H1 (cell line): ENCODE measurements around the gene GNAS. TPM values are rescaled to one million over a fixed set of nuclear protein-coding genes. Genes with fewer than 3 reads are reported as not detected.
A peak's percentile ranks its signal among the peaks of the same experiment; 100 is the strongest.

Experiments used
- CTCF ChIA-PET: fragments of 300-600 bp; sonication (Branson Sonifier 250); formaldehyde crosslinking; loops from one replicate; lab custom pipeline; 2021; ENCODE audit not compliant: partially characterized antibody; lab: Charles Lee
- POLR2A ChIA-PET: fragments of 300-600 bp; sonication (Branson Sonifier 250); formaldehyde crosslinking; loops from one replicate; lab custom pipeline; 2021; ENCODE audit warnings: inconsistent platforms; ENCODE audit not compliant: partially characterized antibody; lab: Charles Lee
- DNase-seq, 2 experiments: peaks; one replicate each; pipeline versions ENCODE4 v3.0.0 to v3.0.0-alpha.2; 2010 to 2022; ENCODE audit warnings: low spot score in 2 of 2, low read depth in 1 of 2, mixed read lengths in 1 of 2
- FAIRE-seq: peaks from 2 replicates; lab custom pipeline; 2011; peaks lifted over from hg19 to GRCh38; lab: Jason Lieb, UNC
- H2AFZ ChIP-seq: 2 replicates; pipeline ENCODE4 v1.8.1; 2012; ENCODE audit warnings: low read length, inconsistent platforms
- H2AK5ac ChIP-seq: 2 replicates; pipeline ENCODE4 v1.6.1; 2013; ENCODE audit warnings: low read depth, low read length
- H2BK120ac ChIP-seq: replicated peaks from 2 replicates; pipeline ENCODE3; 2013; ENCODE audit warnings: low read depth, low read length, inconsistent platforms
- H2BK12ac ChIP-seq: 2 replicates; pipeline ENCODE4 v1.6.1; 2013; ENCODE audit warnings: low read depth, low read length
- H2BK15ac ChIP-seq: 2 replicates; pipeline ENCODE4 v1.6.1; 2013; ENCODE audit warnings: low read length
- H2BK20ac ChIP-seq: 2 replicates; pipeline ENCODE4 v1.6.1; 2013; ENCODE audit warnings: low read length
- H2BK5ac ChIP-seq: 2 replicates; pipeline ENCODE4 v1.6.1; 2013; ENCODE audit warnings: low read depth, low read length
- H3K14ac ChIP-seq: 2 replicates; pipeline ENCODE4 v1.6.1; 2013; ENCODE audit warnings: inconsistent platforms; ENCODE audit not compliant: insufficient read length
- H3K18ac ChIP-seq: 2 replicates; pipeline ENCODE4 v1.6.1; 2013; ENCODE audit warnings: low read length; ENCODE audit errors: extremely low read depth
- H3K23ac ChIP-seq: 2 replicates; pipeline ENCODE4 v1.6.1; 2013; ENCODE audit warnings: inconsistent platforms; ENCODE audit not compliant: insufficient read length
- H3K23me2 ChIP-seq: 2 replicates; pipeline ENCODE4 v1.6.1; 2013; ENCODE audit warnings: low read depth, low read length
- H3K27ac ChIP-seq: 2 replicates; pipeline ENCODE4 v1.6.1; 2011; ENCODE audit warnings: low read depth, low read length, inconsistent platforms
- H3K27me3 ChIP-seq, 4 experiments: replicated peaks in 1 of 4; 1 replicate in 1 of 4; 2 replicates in 3 of 4; pipeline versions ENCODE4 v1.6.1 to v1.8.1; 2011 to 2013; ENCODE audit warnings: low read length in 3 of 4, mild to moderate bottlenecking in 3 of 4, inconsistent platforms in 2 of 4, mixed read lengths in 2 of 4, moderate library complexity in 1 of 4; ENCODE audit not compliant: control insufficient read depth in 3 of 4, insufficient read depth in 3 of 4; ENCODE audit errors: extremely low read depth in 1 of 4
- H3K36me3 ChIP-seq, 4 experiments: 2 replicates each; pipeline versions ENCODE4 v1.6.1 to v1.8.1; 2011 to 2013; ENCODE audit warnings: mild to moderate bottlenecking in 4 of 4, low read length in 3 of 4, moderate library complexity in 2 of 4, control low read depth in 1 of 4, inconsistent platforms in 1 of 4; ENCODE audit not compliant: insufficient read depth in 4 of 4, control insufficient read depth in 2 of 4
- H3K4ac ChIP-seq: replicated peaks from 2 replicates; pipeline ENCODE3; 2013; ENCODE audit warnings: low read length, low read depth, mixed read lengths, inconsistent platforms; ENCODE audit not compliant: insufficient read length
- H3K4me1 ChIP-seq, 4 experiments: replicated peaks in 1 of 4; 1 replicate in 1 of 4; 2 replicates in 3 of 4; pipeline versions ENCODE4 v1.6.1 to v1.8.1; 2011 to 2013; ENCODE audit warnings: low read length in 3 of 4, inconsistent platforms in 2 of 4, mixed read lengths in 1 of 4; ENCODE audit not compliant: insufficient read depth in 4 of 4, control insufficient read depth in 3 of 4
- H3K4me2 ChIP-seq, 2 experiments: 2 replicates each; pipeline versions ENCODE4 v1.6.1 to v1.8.1; 2011 to 2013; ENCODE audit warnings: low read depth in 2 of 2, low read length in 2 of 2, control low read depth in 1 of 2, inconsistent platforms in 1 of 2, mild to moderate bottlenecking in 1 of 2; ENCODE audit not compliant: insufficient read depth in 1 of 2
- H3K4me3 ChIP-seq, 4 experiments: fragments of 200-600, 300-600 bp in 1 of 4; sonication (generic), shearing (Covaris generic), sonication (Bioruptor Twin) in 1 of 4; 2 replicates each; pipeline versions ENCODE4 v1.5.1 to v1.8.1; 2011 to 2016; ENCODE audit warnings: low read length in 4 of 4, low read depth in 3 of 4, control low read depth in 2 of 4, inconsistent platforms in 2 of 4, mild to moderate bottlenecking in 2 of 4, mixed read lengths in 1 of 4, moderate library complexity in 1 of 4; ENCODE audit not compliant: insufficient read depth in 2 of 4; ENCODE audit errors: extremely low read depth in 1 of 4
- H3K56ac ChIP-seq: replicated peaks from 2 replicates; pipeline ENCODE3; 2013; ENCODE audit warnings: low read depth, mild to moderate bottlenecking, mixed read lengths, low read length, inconsistent platforms; ENCODE audit not compliant: insufficient read length
- H3K79me1 ChIP-seq: 2 replicates; pipeline ENCODE4 v1.6.1; 2013; ENCODE audit warnings: low read depth, low read length, control low read depth
- H3K79me2 ChIP-seq, 2 experiments: 2 replicates each; pipeline versions ENCODE4 v1.6.1 to v1.8.1; 2012 to 2013; ENCODE audit warnings: low read length in 2 of 2, mild to moderate bottlenecking in 2 of 2, inconsistent platforms in 1 of 2; ENCODE audit not compliant: insufficient read depth in 2 of 2, control insufficient read depth in 1 of 2
- H3K9ac ChIP-seq, 4 experiments: replicated peaks in 1 of 4; 1 replicate in 1 of 4; 2 replicates in 3 of 4; pipeline versions ENCODE4 v1.6.1 to v1.8.1; 2011 to 2013; ENCODE audit warnings: low read depth in 3 of 4, low read length in 3 of 4, control low read depth in 2 of 4, mild to moderate bottlenecking in 2 of 4, moderate library complexity in 2 of 4, inconsistent platforms in 1 of 4; ENCODE audit errors: extremely low read depth in 1 of 4
- H3K9me3 ChIP-seq, 2 experiments: 2 replicates each; pipeline versions ENCODE4 v1.6.1 to v1.8.1; 2012 to 2013; ENCODE audit warnings: mild to moderate bottlenecking in 2 of 2, moderate library complexity in 2 of 2, control low read depth in 1 of 2, inconsistent platforms in 1 of 2, low read depth in 1 of 2, low read length in 1 of 2, mixed read lengths in 1 of 2; ENCODE audit not compliant: insufficient read depth in 2 of 2
- H4K20me1 ChIP-seq, 2 experiments: replicated peaks in 1 of 2; 2 replicates each; pipeline versions ENCODE3 to v1.8.1; 2011 to 2013; ENCODE audit warnings: inconsistent platforms in 2 of 2, low read length in 2 of 2, mild to moderate bottlenecking in 1 of 2; ENCODE audit not compliant: insufficient read depth in 2 of 2, control insufficient read depth in 1 of 2
- H4K5ac ChIP-seq: 2 replicates; pipeline ENCODE4 v1.6.1; 2013; ENCODE audit warnings: low read length, low read depth, mixed read lengths, inconsistent platforms; ENCODE audit not compliant: insufficient read length
- H4K8ac ChIP-seq: 2 replicates; pipeline ENCODE4 v1.8.0; 2013; ENCODE audit warnings: mild to moderate bottlenecking, moderate library complexity, low read length, inconsistent platforms; ENCODE audit not compliant: insufficient read depth; ENCODE audit errors: extremely low read depth
- H4K91ac ChIP-seq: replicated peaks from 2 replicates; pipeline ENCODE3; 2013; ENCODE audit warnings: low read length, mixed read lengths, inconsistent platforms; ENCODE audit not compliant: insufficient read length
- CTBP2 ChIP-seq: IDR thresholded peaks from 2 replicates; pipeline ENCODE4 v1.7.0; 2011; ENCODE audit warnings: borderline replicate concordance, mild to moderate bottlenecking, moderate library complexity, mixed read lengths, low read length; ENCODE audit not compliant: insufficient read depth, insufficient read length
- MAFK ChIP-seq: IDR thresholded peaks from 2 replicates; pipeline ENCODE4 v1.6.1; 2012; ENCODE audit warnings: low read depth, mild to moderate bottlenecking, improper control_type of control experiment, low read length
- MAX ChIP-seq: IDR thresholded peaks from 2 replicates; pipeline ENCODE4 v1.6.1; 2012; ENCODE audit warnings: inconsistent platforms
- PHF8 ChIP-seq: fragments of 200-600 bp; sonication (generic); conservative IDR thresholded peaks from 2 replicates; pipeline ENCODE4 v1.7.1; 2012; ENCODE audit warnings: low read depth, mild to moderate bottlenecking, inconsistent platforms, low read length, moderate library complexity
- POLR2A ChIP-seq, 2 experiments: IDR thresholded peaks; 1 replicate in 1 of 2; 2 replicates in 1 of 2; pipeline ENCODE4 v1.6.1; 2011; ENCODE audit warnings: low read depth in 2 of 2, low read length in 2 of 2, mild to moderate bottlenecking in 2 of 2; ENCODE audit errors: control extremely low read depth in 1 of 2
- RBBP5 ChIP-seq: IDR thresholded peaks from 2 replicates; pipeline ENCODE4 v1.7.1; 2012; ENCODE audit warnings: low read depth, mild to moderate bottlenecking, inconsistent platforms, low read length, moderate library complexity, borderline replicate concordance
- RFX5 ChIP-seq: IDR thresholded peaks from 2 replicates; pipeline ENCODE4 v1.6.1; 2011; ENCODE audit warnings: low read depth, low read length, improper control_type of control experiment, borderline replicate concordance
- SP1 ChIP-seq: IDR thresholded peaks from 2 replicates; pipeline ENCODE4 v1.6.1; 2011; ENCODE audit warnings: low read depth, low read length
- WGBS, 2 experiments: shearing (Covaris generic) in 1 of 2; methylation state at CpG; one replicate each; pipeline versions ENCODE4 v1.1.6 to v1.1.7; 2013 to 2015; ENCODE audit warnings: low lambda C conversion rate in 2 of 2, mixed read lengths in 2 of 2, inconsistent platforms in 1 of 2, low coverage in 1 of 2, missing lambda C conversion rate in 1 of 2; ENCODE audit not compliant: insufficient replicate concordance in 2 of 2, insufficient coverage in 1 of 2, insufficient read length in 1 of 2; ENCODE audit errors: extremely low coverage in 1 of 2, missing lambda C conversion rate in 1 of 2; 5-methylcytosine and 5-hydroxymethylcytosine counted together
- polyA plus RNA-seq, 7 experiments: library from polyadenylated mRNA; depleted of rRNA in 3 of 7; stranded (reverse) in 5 of 7; unstranded in 2 of 7; fragments of >200 nt in 5 of 7; fragments of 200-250 nt in 2 of 7; gene quantifications; 1 replicate in 5 of 7; 2 replicates in 1 of 7; 4 replicates in 1 of 7; pipeline versions ENCODE4 v1.2.1 to v1.2.3, GENCODE V29; 2011 to 2013; ENCODE audit warnings: missing spikeins in 2 of 7, mixed read lengths in 2 of 7
- total RNA-seq: library from RNA; stranded (reverse); fragmentation: NEBNext Ultra II Directional; extraction: Animal tissue kit (Norgen Biotek cat#: 25700); gene quantifications from 2 replicates; pipeline ENCODE4 v1.2.1, GENCODE V29; 2021

GNAS gene
- total and polyA plus RNA-seq, 2 of the 8 experiments (the other 6 are each of a cell fraction or from before 2014, with no cell fraction given): 989 to 1,613 TPM

- Histone ChIP-seq H3K56ac (no peak overlapping the region), H4K91ac (no peak overlapping the region), H3K23me2 (no peaks in the 10 kb centered on the region), H3K4ac (no peak overlapping the region), H3K14ac (no peak overlapping the region), H4K8ac (no peak overlapping the region), H3K4me2 (no peak overlapping the region), H2BK12ac (peak overlapping the region; percentile 60; the same call in 1 of the 2 replicates), H3K9me3 (no peaks in the 10 kb centered on the region), H3K36me3 (no peaks in the 10 kb centered on the region; a peak in 1 of 8 replicates), H3K9ac (no peak overlapping the region), H2BK5ac (no peak overlapping the region), H2BK20ac (0 out of 2 replicates have a peak overlapping the region, but pooled peaks have one; percentile 80), H3K27me3 (no peaks in the 10 kb centered on the region), H4K5ac (no peak overlapping the region), H4K20me1 (peaks cover 0 to 4% of the 10 kb centered on the region in 2 experiments), H3K4me1 (no peaks in the 10 kb centered on the region; a peak in 1 of 7 replicates), H2AFZ (no peak overlapping the region), H3K27ac (no peak overlapping the region), H3K79me1 (no peaks in the 10 kb centered on the region), H3K79me2 (no peaks in the 10 kb centered on the region), H3K18ac (no peak overlapping the region), H3K4me3 (no peak overlapping the region), H2AK5ac (peak overlapping the region; percentile 71), H2BK15ac (0 out of 2 replicates have a peak overlapping the region, but pooled peaks have one; percentile 16), H3K23ac (no peak overlapping the region), H2BK120ac (no peak overlapping the region)
- CTCF ChIA-PET: interaction anchor here (1.2 to 1.4 kb wide), 2 partner anchors 10 to 35 kb away, joined by 3 read pairs; no protein-coding TSS in a partner anchor
- 89% methylated on average over 9 of the region's 10 CpGs; no CpG with 5 or more reads in 1 of the 2 experiments for whole genome bisulfite sequencing, 2 experiments
- TF ChIP-seq CTBP2 (no peak), SP1 (no peak), RBBP5 (no peak), RFX5 (no peak), MAFK (no peak), POLR2A (IDR thresholded peaks at IDR 0.05; ENCODE audit: control extremely low read depth in 1 of 2, low read depth in 2 of 2, low read length in 2 of 2) (no peak), PHF8 (no peak), MAX (0 out of 2 replicates have a peak, but pooled peaks have one; percentile 19)
- DNase-seq: no peak
- FAIRE-seq: no peak
- POLR2A ChIA-PET: interaction anchor here (9.9 kb wide), 1 partner anchor 31 kb away, joined by 119 read pairs; no protein-coding TSS in a partner anchor
These were observed 41.7 kb upstream of the GNAS start for GRCh38 chr20:58810879-58811250.
